Measurements from ENCODE around the gene MAGED2. TPM values are rescaled to one million over a fixed set of nuclear protein-coding genes. Genes with fewer than 3 reads are reported as not detected.
A peak's percentile ranks its signal among the peaks of the same experiment; 100 is the strongest.

MAGED2 gene
- total RNA-seq, 2 experiments from 2014 or later, result 33.9 to 36.0 TPM

DNA sequence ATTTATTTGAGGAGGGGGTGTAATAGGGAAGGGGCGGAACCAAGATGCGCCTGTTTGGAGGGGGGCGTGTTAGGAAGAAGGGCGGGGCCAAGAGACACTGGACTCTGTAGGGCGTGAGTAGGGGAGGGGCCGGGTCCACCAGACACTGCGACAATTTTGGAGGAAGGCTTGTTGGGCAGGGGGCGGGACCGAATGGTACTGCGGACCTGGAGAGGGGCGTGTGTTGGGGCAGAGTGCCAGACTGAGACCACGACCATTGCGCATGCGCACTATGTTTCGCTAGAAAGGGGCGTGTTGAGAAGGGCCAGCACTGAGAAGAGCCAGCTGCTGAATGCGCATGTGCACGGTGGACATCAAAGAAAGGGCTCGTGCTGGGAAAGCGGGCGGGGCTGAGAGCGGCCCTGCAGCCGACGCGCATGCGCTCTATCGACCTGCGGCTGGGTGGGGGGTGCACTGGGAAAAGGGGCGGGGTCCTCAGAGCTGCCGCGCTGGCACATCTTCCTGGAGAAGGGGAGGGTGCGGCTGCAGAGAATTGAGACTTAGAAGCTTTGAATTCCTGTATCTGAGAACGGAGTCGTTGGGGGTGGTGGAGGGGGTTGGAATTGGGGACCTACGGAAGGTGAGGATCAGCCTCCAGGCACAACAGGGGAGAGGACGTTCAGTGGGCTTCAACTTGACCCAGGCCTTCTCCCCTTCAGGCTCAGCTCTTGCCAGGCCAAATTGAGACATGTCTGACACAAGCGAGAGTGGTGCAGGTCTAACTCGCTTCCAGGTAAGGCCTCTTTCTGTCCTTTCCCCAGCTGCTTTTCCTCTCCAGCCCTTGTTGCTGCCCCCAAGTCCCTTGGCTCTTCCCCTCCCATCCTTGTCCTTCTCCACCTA, 1.3 kb downstream of the MAGED2 start:
- H3K36me3 Mint-ChIP-seq (ENCODE audit: low read depth), result peaks cover 6% of the 10 kb centered on the region
- POLR2A ChIA-PET, result interaction anchor here (0.7 to 2.0 kb wide), 3 partner anchors 10 to 354 kb away, joined by 3 to 11 read pairs (median 3); no protein-coding TSS in a partner anchor
- peak; percentile 92 for ATAC-seq

DNA sequence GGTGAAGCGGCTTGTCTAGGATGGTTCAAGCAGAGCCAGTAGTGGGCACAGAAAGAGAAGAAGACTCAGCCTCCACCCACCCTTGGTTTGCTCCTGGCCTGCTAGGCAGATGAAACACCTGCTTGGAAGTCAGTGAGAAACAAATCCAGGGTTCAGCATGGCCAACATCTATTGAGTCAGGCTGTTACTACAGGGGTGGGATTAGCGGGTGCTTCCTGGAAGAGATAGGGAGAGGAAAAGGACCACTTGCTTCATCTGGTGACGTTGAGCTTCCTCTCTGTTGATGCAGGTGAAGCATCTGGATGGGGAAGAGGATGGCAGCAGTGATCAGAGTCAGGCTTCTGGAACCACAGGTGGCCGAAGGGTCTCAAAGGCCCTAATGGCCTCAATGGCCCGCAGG, 3.0 kb downstream of the MAGED2 start:
- H3K27ac Mint-ChIP-seq, result no peak overlapping the region
- CTCF ChIA-PET, result no interaction called here
- intact Hi-C loops (cut with micrococcal nuclease), result no loop called here
- no peak for ATAC-seq
- H3K9me3 Mint-ChIP-seq, result no peaks in the 10 kb centered on the region
- no peak overlapping the region for H3K4me3 Mint-ChIP-seq
- DNase-seq, result no peak
- no peaks in the 10 kb centered on the region for H3K27me3 Mint-ChIP-seq
- TF ChIP-seq, protein P1, sequence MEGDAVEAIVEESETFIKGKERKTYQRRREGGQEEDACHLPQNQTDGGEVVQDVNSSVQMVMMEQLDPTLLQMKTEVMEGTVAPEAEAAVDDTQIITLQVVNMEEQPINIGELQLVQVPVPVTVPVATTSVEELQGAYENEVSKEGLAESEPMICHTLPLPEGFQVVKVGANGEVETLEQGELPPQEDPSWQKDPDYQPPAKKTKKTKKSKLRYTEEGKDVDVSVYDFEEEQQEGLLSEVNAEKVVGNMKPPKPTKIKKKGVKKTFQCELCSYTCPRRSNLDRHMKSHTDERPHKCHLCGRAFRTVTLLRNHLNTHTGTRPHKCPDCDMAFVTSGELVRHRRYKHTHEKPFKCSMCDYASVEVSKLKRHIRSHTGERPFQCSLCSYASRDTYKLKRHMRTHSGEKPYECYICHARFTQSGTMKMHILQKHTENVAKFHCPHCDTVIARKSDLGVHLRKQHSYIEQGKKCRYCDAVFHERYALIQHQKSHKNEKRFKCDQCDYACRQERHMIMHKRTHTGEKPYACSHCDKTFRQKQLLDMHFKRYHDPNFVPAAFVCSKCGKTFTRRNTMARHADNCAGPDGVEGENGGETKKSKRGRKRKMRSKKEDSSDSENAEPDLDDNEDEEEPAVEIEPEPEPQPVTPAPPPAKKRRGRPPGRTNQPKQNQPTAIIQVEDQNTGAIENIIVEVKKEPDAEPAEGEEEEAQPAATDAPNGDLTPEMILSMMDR (IDR thresholded peaks at IDR 0.05), result no peak
- H3K36me3 Mint-ChIP-seq (ENCODE audit: low read depth), result peaks cover 6% of the 10 kb centered on the region
- POLR2A ChIA-PET, result no interaction called here
- peaks cover 9% of the 10 kb centered on the region for H3K4me1 Mint-ChIP-seq (ENCODE audit: low read depth)

More for the DNA sequence above, 1.3 kb downstream of the MAGED2 start:
- CTCF ChIA-PET, result interaction anchor here (1.3 kb wide), 1 partner anchor 169 kb away, joined by 3 read pairs; no protein-coding TSS in a partner anchor
- H3K27me3 Mint-ChIP-seq, result no peaks in the 10 kb centered on the region
- H3K9me3 Mint-ChIP-seq, result no peaks in the 10 kb centered on the region
- H3K27ac Mint-ChIP-seq, result peak overlapping the region; percentile 94
- DNase-seq, result peak; percentile 93
- peaks cover 9% of the 10 kb centered on the region for H3K4me1 Mint-ChIP-seq (ENCODE audit: low read depth)
- intact Hi-C loops (cut with micrococcal nuclease), result no loop called here
- peak overlapping the region; percentile 89 for H3K4me3 Mint-ChIP-seq
- TF ChIP-seq, protein P1 (IDR thresholded peaks at IDR 0.05), result no peak

DNA sequence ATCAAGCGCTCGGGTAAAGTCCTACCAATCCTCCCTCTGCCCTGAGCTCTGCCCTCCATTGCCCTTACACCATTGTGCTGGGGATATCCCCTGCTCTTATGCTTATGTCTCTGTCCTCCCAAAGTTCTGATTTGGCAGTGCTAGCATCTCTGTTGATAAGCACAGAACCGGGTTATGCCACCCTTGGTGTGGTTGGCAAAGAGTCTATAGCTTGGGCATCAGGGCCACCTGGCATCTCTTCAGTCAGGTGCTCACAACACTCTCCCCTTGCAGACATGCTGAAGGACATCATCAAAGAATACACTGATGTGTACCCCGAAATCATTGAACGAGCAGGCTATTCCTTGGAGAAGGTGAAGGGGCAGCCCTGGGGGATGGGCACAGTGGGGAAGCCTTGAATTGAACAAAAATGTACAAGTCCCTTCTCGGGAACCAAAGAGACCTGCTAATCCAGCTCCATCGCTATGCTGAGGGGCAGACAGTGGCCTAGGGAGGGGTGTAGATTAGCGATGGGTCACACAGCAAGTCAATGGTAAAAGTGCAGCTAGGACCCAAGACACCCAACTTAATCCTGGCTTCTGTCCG, 3.8 kb downstream of the MAGED2 start:
- H3K27ac Mint-ChIP-seq, result no peak overlapping the region
- ATAC-seq, result no peak
- intact Hi-C loops (cut with micrococcal nuclease), result no loop called here

DNA sequence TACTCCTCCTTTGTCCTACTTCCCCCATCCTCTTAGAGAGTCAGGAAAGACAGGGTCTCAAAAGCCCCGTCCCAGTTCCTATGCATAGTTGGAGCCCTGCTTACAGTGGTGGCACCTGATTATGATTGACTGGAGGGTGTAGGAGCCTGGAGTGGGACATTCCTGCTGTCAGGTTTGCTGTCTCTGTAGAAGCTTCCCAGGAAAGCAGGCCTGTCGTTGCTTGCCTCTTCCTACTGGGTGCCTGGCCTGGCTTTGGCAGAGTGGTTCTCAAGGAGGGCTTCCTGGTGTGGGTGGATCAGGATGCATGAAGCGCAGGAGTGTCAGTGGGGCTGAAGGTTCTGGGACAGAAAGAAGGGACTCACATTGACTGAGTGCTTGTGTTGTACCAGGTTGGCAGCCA, 4.8 kb downstream of the MAGED2 start:
- TF ChIP-seq, protein P1 (IDR thresholded peaks at IDR 0.05), result no peak
- no peaks in the 10 kb centered on the region for H3K27me3 Mint-ChIP-seq
- peaks cover 9% of the 10 kb centered on the region for H3K4me1 Mint-ChIP-seq (ENCODE audit: low read depth)
- H3K27ac Mint-ChIP-seq, result no peak overlapping the region
- POLR2A ChIA-PET, result no interaction called here
- ATAC-seq (no peak), DNase-seq (no peak)
- no peaks in the 10 kb centered on the region for H3K9me3 Mint-ChIP-seq
- intact Hi-C loops (cut with micrococcal nuclease), result no loop called here
- no peak overlapping the region for H3K4me3 Mint-ChIP-seq
- CTCF ChIA-PET, result no interaction called here
- H3K36me3 Mint-ChIP-seq (ENCODE audit: low read depth), result peaks cover 14% of the 10 kb centered on the region

More for the DNA sequence above, 3.8 kb downstream of the MAGED2 start:
- Mint-ChIP-seq H3K27me3 (no peaks in the 10 kb centered on the region), H3K9me3 (no peaks in the 10 kb centered on the region), H3K4me1 (ENCODE audit: low read depth) (peaks cover 9% of the 10 kb centered on the region), H3K36me3 (ENCODE audit: low read depth) (peaks cover 14% of the 10 kb centered on the region), H3K4me3 (no peak overlapping the region)
- no peak for DNase-seq
- CTCF ChIA-PET, result no interaction called here
- POLR2A ChIA-PET, result no interaction called here
- TF ChIP-seq, protein P1 (IDR thresholded peaks at IDR 0.05), result no peak
